A549 (cell line): Measurements from ENCODE around the gene AR. TPM values are rescaled to one million over a fixed set of nuclear protein-coding genes. Genes with fewer than 3 reads are reported as not detected.
A peak's percentile ranks its signal among the peaks of the same experiment; 100 is the strongest.

Experiments
- ATAC-seq, 2 experiments: fragments of 200-7000 bp in 1 of 2; fragments of >200 bp in 1 of 2; cut with Nextera tagmentation in 1 of 2; cut with Tn5 transposase in 1 of 2; 3 replicates each; pipeline versions ENCODE4 v1.8.0 to v1.9.1; 2018 to 2020; ENCODE audit warnings: mild to moderate bottlenecking in 1 of 2, moderate library complexity in 1 of 2
- CTCF ChIA-PET: fragments of 300-600 bp; sonication (Branson Sonifier 250); formaldehyde crosslinking; extraction: SDS; loops from one replicate; lab custom pipeline; 2021; ENCODE audit warnings: antibody characterized with exemption, inconsistent platforms; lab: Yijun Ruan, JAX
- POLR2A ChIA-PET: fragments of 350-600 bp; formaldehyde crosslinking; extraction: SDS; loops from one replicate; lab custom pipeline; 2021; ENCODE audit warnings: antibody characterized with exemption, inconsistent platforms; lab: Yijun Ruan, JAX
- DNase-seq, 2 experiments: peaks; one replicate each; pipeline versions ENCODE4 v3.0.0 to v3.0.0-alpha.2; 2011 to 2016; ENCODE audit warnings: low read depth in 1 of 2, low spot score in 1 of 2
- FAIRE-seq: peaks from 2 replicates; lab custom pipeline; 2011; peaks lifted over from hg19 to GRCh38; lab: Jason Lieb, UNC
- H3K27ac ChIP-seq, 2 experiments: fragments of >200 bp; sonication (Bioruptor Twin); formaldehyde crosslinking; 3 replicates each; pipeline ENCODE4 v1.5.1; 2016 to 2017
- H3K4me1 ChIP-seq: fragments of >200 bp; sonication (Bioruptor Twin); formaldehyde crosslinking; 3 replicates; pipeline ENCODE4 v1.6.1; 2016
- H3K4me2 ChIP-seq: fragments of >200 bp; sonication (Bioruptor Twin); formaldehyde crosslinking; 3 replicates; pipeline ENCODE4 v1.6.1; 2016
- H3K4me3 ChIP-seq: fragments of >200 bp; sonication (Bioruptor Twin); formaldehyde crosslinking; 3 replicates; pipeline ENCODE4 v1.5.1; 2016
- H3K9me3 ChIP-seq: fragments of >200 bp; sonication (Bioruptor Twin); formaldehyde crosslinking; 3 replicates; pipeline ENCODE4 v1.6.1; 2016
- BCL3 ChIP-seq: fragments of >200 bp; sonication (Bioruptor Twin); formaldehyde crosslinking; IDR thresholded peaks from 3 replicates; pipeline ENCODE4 v1.6.1; 2016
- BHLHE40 ChIP-seq: IDR thresholded peaks from 2 replicates; pipeline ENCODE4 v1.6.1; 2012; ENCODE audit warnings: low read depth, low read length, inconsistent platforms
- CHD2 ChIP-seq: fragments of 150-350 bp; IDR thresholded peaks from 2 replicates; pipeline ENCODE4 v1.6.1; 2014; ENCODE audit warnings: low read length; ENCODE audit not compliant: partially characterized antibody
- CHD4 ChIP-seq: fragments of 200-600 bp; sonication (generic); IDR thresholded peaks from 2 replicates; pipeline ENCODE4 v1.6.1; 2016; ENCODE audit warnings: antibody characterized with exemption, mild to moderate bottlenecking, borderline replicate concordance
- HEYL ChIP-seq: fragments of 250-450 bp; sonication (Bioruptor Pico); IDR thresholded peaks from 2 replicates; pipeline ENCODE4 v1.8.0; 2021; ENCODE audit warnings: mild to moderate bottlenecking, moderate library complexity
- HOXA7 ChIP-seq: fragments of 250-450 bp; sonication (Bioruptor Pico); IDR thresholded peaks from 2 replicates; pipeline ENCODE4 v1.5.0; 2020; ENCODE audit warnings: mild to moderate bottlenecking, moderate library complexity
- HOXB5 ChIP-seq: fragments of 250-450 bp; sonication (Bioruptor Pico); IDR thresholded peaks from 2 replicates; pipeline ENCODE4 v1.5.0; 2020; ENCODE audit warnings: mild to moderate bottlenecking, moderate library complexity
- JUN ChIP-seq, 2 experiments: fragments of >200 bp; sonication (Bioruptor Twin); formaldehyde crosslinking; IDR thresholded peaks; 2 replicates in 1 of 2; 3 replicates in 1 of 2; pipeline ENCODE4 v1.6.1; 2016 to 2017
- MYC ChIP-seq: IDR thresholded peaks from 2 replicates; pipeline ENCODE4 v1.6.1; 2012; ENCODE audit warnings: mild to moderate bottlenecking, inconsistent platforms, low read length, improper control_type of control experiment, borderline replicate concordance
- NFE2L2 ChIP-seq: fragments of 150-350 bp; conservative IDR thresholded peaks from 2 replicates; pipeline ENCODE4 v1.6.1; 2014; ENCODE audit warnings: low read length
- PBX3 ChIP-seq: IDR thresholded peaks from 2 replicates; pipeline ENCODE4 v1.6.1; 2012
- POLR2AphosphoS2 ChIP-seq: conservative IDR thresholded peaks from 2 replicates; pipeline ENCODE4 v1.6.1; 2012; ENCODE audit warnings: low read length, improper control_type of control experiment, inconsistent platforms
- RAD21 ChIP-seq, 2 experiments: fragments of >200 bp in 1 of 2; sonication (Bioruptor Twin) in 1 of 2; formaldehyde crosslinking in 1 of 2; IDR thresholded peaks in 1 of 2; conservative IDR thresholded peaks in 1 of 2; 2 replicates in 1 of 2; 3 replicates in 1 of 2; pipeline ENCODE4 v1.6.1; 2012 to 2018; ENCODE audit warnings: inconsistent platforms in 1 of 2
- RARB ChIP-seq: fragments of 250-450 bp; sonication (Bioruptor Pico); IDR thresholded peaks from 2 replicates; pipeline ENCODE4 v1.8.0; 2021; ENCODE audit warnings: mild to moderate bottlenecking, moderate library complexity
- RCOR1 ChIP-seq: fragments of 150-350 bp; IDR thresholded peaks from 2 replicates; pipeline ENCODE4 v1.6.1; 2014; ENCODE audit warnings: antibody characterized with exemption, low read length, low read depth
- RFX5 ChIP-seq: fragments of 450-650 bp; IDR thresholded peaks from 2 replicates; pipeline ENCODE4 v1.7.1; 2014; ENCODE audit warnings: antibody characterized with exemption, mild to moderate bottlenecking, moderate library complexity
- SMC3 ChIP-seq: fragments of >200 bp; sonication (Bioruptor Twin); formaldehyde crosslinking; IDR thresholded peaks from 3 replicates; pipeline ENCODE4 v1.6.1; 2018; ENCODE audit warnings: inconsistent platforms
- SREBF2 ChIP-seq: fragments of 450-650 bp; IDR thresholded peaks from 2 replicates; pipeline ENCODE4 v1.6.1; 2014; ENCODE audit warnings: mild to moderate bottlenecking, moderate library complexity
- TFCP2L1 ChIP-seq: fragments of 250-450 bp; sonication (Bioruptor Pico); IDR thresholded peaks from 2 replicates; pipeline ENCODE4 v1.5.0; 2021; ENCODE audit warnings: mild to moderate bottlenecking
- ZFP36 ChIP-seq: fragments of 450-650 bp; IDR thresholded peaks from 2 replicates; pipeline ENCODE4 v1.6.1; 2014; ENCODE audit warnings: borderline replicate concordance; ENCODE audit not compliant: partially characterized antibody
- ZSCAN20 ChIP-seq: fragments of 250-450 bp; sonication (Bioruptor Pico); IDR thresholded peaks from 2 replicates; pipeline ENCODE4 v1.8.0; 2022; ENCODE audit warnings: mild to moderate bottlenecking, moderate library complexity
- WGBS: methylation state at CpG from one replicate; pipeline ENCODE4 v1.1.6; 2017; ENCODE audit errors: missing lambda C conversion rate; 5-methylcytosine and 5-hydroxymethylcytosine counted together
- polyA plus RNA-seq, 4 experiments: library from polyadenylated mRNA; depleted of rRNA in 3 of 4; stranded (reverse); fragments of >200 nt; fragmentation: RNase III in 1 of 4; extraction: RNeasy Plus Mini Kit Qiagen cat#74134 plus additional on column Dnase treatment in 1 of 4; gene quantifications; 2 replicates in 3 of 4; 3 replicates in 1 of 4; pipeline ENCODE4 v1.2.3, GENCODE V29; 2011 to 2017
- TF ChIP-seq, protein P1 (sequence below): fragments of >200 bp; sonication (Bioruptor Twin); formaldehyde crosslinking; IDR thresholded peaks from 3 replicates; pipeline ENCODE4 v1.5.1; 2016
- TF ChIP-seq, protein P2 (sequence below): fragments of 150-350 bp; IDR thresholded peaks from 2 replicates; pipeline ENCODE4 v1.6.1; 2014; ENCODE audit warnings: low read depth, mild to moderate bottlenecking, low read length

AR gene
- polyA plus RNA-seq, 2 of the 4 experiments (the other 2 are of a cell fraction) = 2.2 to 8.7 TPM

GRCh38 chrX:67538383-67538782 is 5.4 kb upstream of the AR start:
- POLR2A ChIA-PET = no interaction called here
- no peak overlapping the region for H3K4me2 ChIP-seq
- no peak overlapping the region for H3K27ac ChIP-seq
- H3K4me1 ChIP-seq = 0 out of 3 replicates have a peak, but pooled peaks cover under 1% of the 10 kb centered on the region
- TF ChIP-seq CHD4 = no peak
- no peak for TF ChIP-seq RARB (CRISPR knock-in tag)
- no peak for TF ChIP-seq POLR2AphosphoS2
- TF ChIP-seq, protein P1, sequence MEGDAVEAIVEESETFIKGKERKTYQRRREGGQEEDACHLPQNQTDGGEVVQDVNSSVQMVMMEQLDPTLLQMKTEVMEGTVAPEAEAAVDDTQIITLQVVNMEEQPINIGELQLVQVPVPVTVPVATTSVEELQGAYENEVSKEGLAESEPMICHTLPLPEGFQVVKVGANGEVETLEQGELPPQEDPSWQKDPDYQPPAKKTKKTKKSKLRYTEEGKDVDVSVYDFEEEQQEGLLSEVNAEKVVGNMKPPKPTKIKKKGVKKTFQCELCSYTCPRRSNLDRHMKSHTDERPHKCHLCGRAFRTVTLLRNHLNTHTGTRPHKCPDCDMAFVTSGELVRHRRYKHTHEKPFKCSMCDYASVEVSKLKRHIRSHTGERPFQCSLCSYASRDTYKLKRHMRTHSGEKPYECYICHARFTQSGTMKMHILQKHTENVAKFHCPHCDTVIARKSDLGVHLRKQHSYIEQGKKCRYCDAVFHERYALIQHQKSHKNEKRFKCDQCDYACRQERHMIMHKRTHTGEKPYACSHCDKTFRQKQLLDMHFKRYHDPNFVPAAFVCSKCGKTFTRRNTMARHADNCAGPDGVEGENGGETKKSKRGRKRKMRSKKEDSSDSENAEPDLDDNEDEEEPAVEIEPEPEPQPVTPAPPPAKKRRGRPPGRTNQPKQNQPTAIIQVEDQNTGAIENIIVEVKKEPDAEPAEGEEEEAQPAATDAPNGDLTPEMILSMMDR = no peak
- no peak for TF ChIP-seq SREBF2
- TF ChIP-seq RCOR1 = no peak
- TF ChIP-seq BCL3 = no peak
- TF ChIP-seq HOXB5 = no peak
- TF ChIP-seq HOXA7 (CRISPR knock-in tag) = no peak
- TF ChIP-seq TFCP2L1 (CRISPR knock-in tag) = no peak
- TF ChIP-seq PBX3 = no peak
- no peak for TF ChIP-seq ZSCAN20
- TF ChIP-seq, protein P2, sequence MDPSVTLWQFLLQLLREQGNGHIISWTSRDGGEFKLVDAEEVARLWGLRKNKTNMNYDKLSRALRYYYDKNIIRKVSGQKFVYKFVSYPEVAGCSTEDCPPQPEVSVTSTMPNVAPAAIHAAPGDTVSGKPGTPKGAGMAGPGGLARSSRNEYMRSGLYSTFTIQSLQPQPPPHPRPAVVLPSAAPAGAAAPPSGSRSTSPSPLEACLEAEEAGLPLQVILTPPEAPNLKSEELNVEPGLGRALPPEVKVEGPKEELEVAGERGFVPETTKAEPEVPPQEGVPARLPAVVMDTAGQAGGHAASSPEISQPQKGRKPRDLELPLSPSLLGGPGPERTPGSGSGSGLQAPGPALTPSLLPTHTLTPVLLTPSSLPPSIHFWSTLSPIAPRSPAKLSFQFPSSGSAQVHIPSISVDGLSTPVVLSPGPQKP = no peak
- no peak for TF ChIP-seq HEYL (CRISPR knock-in tag)
- no peak for TF ChIP-seq RAD21 (conservative IDR thresholded peaks at IDR 0.05 in 1 of 2, IDR thresholded peaks at IDR 0.05 in 1 of 2)
- TF ChIP-seq JUN (IDR thresholded peaks at IDR 0.05) = no peak
- no peak for TF ChIP-seq ZFP36
- TF ChIP-seq BHLHE40 = no peak
- TF ChIP-seq, all 56 proteins: peak for 0
- no peak overlapping the region for H3K4me3 ChIP-seq
- FAIRE-seq (no peak), DNase-seq (no peak), ATAC-seq (no peak)
- H3K9me3 ChIP-seq = no peaks in the 10 kb centered on the region
- CTCF ChIA-PET = no interaction called here

DNA sequence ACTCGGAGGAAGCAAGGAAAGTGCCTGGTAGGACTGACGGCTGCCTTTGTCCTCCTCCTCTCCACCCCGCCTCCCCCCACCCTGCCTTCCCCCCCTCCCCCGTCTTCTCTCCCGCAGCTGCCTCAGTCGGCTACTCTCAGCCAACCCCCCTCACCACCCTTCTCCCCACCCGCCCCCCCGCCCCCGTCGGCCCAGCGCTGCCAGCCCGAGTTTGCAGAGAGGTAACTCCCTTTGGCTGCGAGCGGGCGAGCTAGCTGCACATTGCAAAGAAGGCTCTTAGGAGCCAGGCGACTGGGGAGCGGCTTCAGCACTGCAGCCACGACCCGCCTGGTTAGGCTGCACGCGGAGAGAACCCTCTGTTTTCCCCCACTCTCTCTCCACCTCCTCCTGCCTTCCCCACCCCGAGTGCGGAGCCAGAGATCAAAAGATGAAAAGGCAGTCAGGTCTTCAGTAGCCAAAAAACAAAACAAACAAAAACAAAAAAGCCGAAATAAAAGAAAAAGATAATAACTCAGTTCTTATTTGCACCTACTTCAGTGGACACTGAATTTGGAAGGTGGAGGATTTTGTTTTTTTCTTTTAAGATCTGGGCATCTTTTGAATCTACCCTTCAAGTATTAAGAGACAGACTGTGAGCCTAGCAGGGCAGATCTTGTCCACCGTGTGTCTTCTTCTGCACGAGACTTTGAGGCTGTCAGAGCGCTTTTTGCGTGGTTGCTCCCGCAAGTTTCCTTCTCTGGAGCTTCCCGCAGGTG is 637 bp downstream of the AR start:
- H3K27ac ChIP-seq = peak overlapping the region; percentile 58 to 86
- no peak for TF ChIP-seq SMC3
- TF ChIP-seq RFX5 = no peak
- TF ChIP-seq JUN (IDR thresholded peaks at IDR 0.05) = no peak
- no peak for TF ChIP-seq MYC
- no peak for TF ChIP-seq CHD2
- no peak for TF ChIP-seq NFE2L2
- H3K9me3 ChIP-seq = no peaks in the 10 kb centered on the region
- ChIA-PET POLR2A (interaction anchor here (0.6 to 1.3 kb wide), 3 partner anchors 41 to 236 kb away, joined by 3 read pairs; no protein-coding TSS in a partner anchor), CTCF (interaction anchor here (1.1 kb wide), 1 partner anchor 12 kb away, joined by 3 read pairs; no protein-coding TSS in a partner anchor)
- FAIRE-seq = peak; percentile 13
- H3K4me1 ChIP-seq = 0 out of 3 replicates have a peak, but pooled peaks cover 7% of the 10 kb centered on the region
- peak overlapping the region; percentile 83 for H3K4me2 ChIP-seq
- peak overlapping the region; percentile 59 for H3K4me3 ChIP-seq
- WGBS = 1% methylated on average over 16 of the region's 30 CpGs
- peak in 1 of 2 experiments; percentile 18 for DNase-seq
- ATAC-seq = peak; percentile 32 to 42
